Kidney (tissue), 14 donors: ENCODE results near the gene RILPL2. TPM values are rescaled to one million over a fixed set of nuclear protein-coding genes. Genes with fewer than 3 reads are reported as not detected.

Experiments
- DNase-seq, 5 donors: peaks; one replicate each; pipeline ENCODE4 v3.0.0-alpha.2; 2013 to 2020
- FAIRE-seq: peaks from 2 replicates; lab custom pipeline; 2012; peaks lifted over from hg19 to GRCh38; lab: Jason Lieb, UNC
- H3K27ac ChIP-seq, 2 donors: one replicate each; pipeline ENCODE4 v1.7.0; 2013; ENCODE audit warnings: low read depth in 2 of 2, low read length in 2 of 2, inconsistent platforms in 1 of 2
- H3K27me3 ChIP-seq: one replicate; pipeline ENCODE4 v1.7.1; 2013; ENCODE audit warnings: low read length, inconsistent platforms; ENCODE audit not compliant: control insufficient read depth, insufficient read depth
- H3K36me3 ChIP-seq, 3 donors: one replicate each; pipeline versions ENCODE4 v1.7.0 to v1.7.1; 2013; ENCODE audit warnings: low read length in 3 of 3, control low read depth in 1 of 3, inconsistent platforms in 1 of 3; ENCODE audit not compliant: insufficient read depth in 3 of 3, control insufficient read depth in 2 of 3
- H3K4me1 ChIP-seq, 3 donors: one replicate each; pipeline versions ENCODE4 v1.7.0 to v1.7.1; 2013; ENCODE audit warnings: low read length in 3 of 3, inconsistent platforms in 1 of 3, low read depth in 1 of 3; ENCODE audit not compliant: control insufficient read depth in 2 of 3, insufficient read depth in 2 of 3
- H3K4me3 ChIP-seq, 3 donors: one replicate each; pipeline versions ENCODE4 v1.7.0 to v1.8.1; 2013; ENCODE audit warnings: low read length in 3 of 3, control low read depth in 1 of 3, inconsistent platforms in 1 of 3
- H3K9ac ChIP-seq, 3 donors: one replicate each; pipeline versions ENCODE4 v1.7.0 to v1.7.1; 2013; ENCODE audit warnings: low read length in 3 of 3, control low read depth in 1 of 3, inconsistent platforms in 1 of 3
- H3K9me3 ChIP-seq, 3 donors: one replicate each; pipeline versions ENCODE4 v1.7.0 to v1.7.1; 2013; ENCODE audit warnings: low read length in 3 of 3, control low read depth in 1 of 3, inconsistent platforms in 1 of 3; ENCODE audit not compliant: control insufficient read depth in 2 of 3, insufficient read depth in 1 of 3
- CTCF ChIP-seq: IDR thresholded peaks from 3 replicates; pipeline ENCODE4 v1.5.1; 2012; ENCODE audit warnings: mild to moderate bottlenecking, moderate library complexity, borderline replicate concordance; ENCODE audit not compliant: insufficient read depth; ENCODE audit errors: extremely low read depth
- intact Hi-C: fragments of 100-400 bp; cut with DNase I; formaldehyde crosslinking; loops from one replicate; pipeline ENCODE4 v1.11.1; 2022
- polyA plus RNA-seq: library from polyadenylated mRNA; stranded (reverse); fragments of 350-450 nt; fragmentation: Illumina TruSeq; extraction: RNeasy Lipid Tissue Mini Kit (QIAGEN cat#74804); gene quantifications from one replicate; pipeline ENCODE4 v1.2.3, GENCODE V29; 2014; ENCODE audit warnings: low read depth, low replicate concordance; ENCODE audit not compliant: insufficient read depth
- total RNA-seq: library from RNA; stranded (reverse); fragmentation: NEBNext Ultra II Directional; extraction: Animal tissue kit (Norgen Biotek cat#: 25700); gene quantifications from one replicate; pipeline ENCODE4 v1.2.1, GENCODE V29; 2021
- donor health status: control.
- donor health status: control.
- donor health status: control.
- donor health status: control.
- donor health status: control.
- donor health status: DM: yes; HTN: yes; CAD: no.
- donor health status: Normal renal cell carcinoma (clear cell type).

RILPL2 gene
- total and polyA plus RNA-seq, 2 donors from 2014 or later, result 8.0 to 11.1 TPM

- Histone ChIP-seq H3K27me3 (no peaks in the 10 kb centered on the region), H3K27ac (no peak overlapping the region), H3K4me3 (no peak overlapping the region), H3K9ac (no peak overlapping the region), H3K36me3 (peaks cover 11 to 29% (median 28%) of the 10 kb centered on the region in 3 donors), H3K4me1 (peaks cover 0 to 23% (median 4%) of the 10 kb centered on the region in 3 donors), H3K9me3 (no peaks in the 10 kb centered on the region)
- FAIRE-seq (no peak), DNase-seq (no peak)
- intact Hi-C loops, result no loop called here
- TF ChIP-seq CTCF, result no peak
These were observed 44.7 kb downstream of the RILPL2 start for GRCh38 chr12:123391546-123392343.

- Histone ChIP-seq H3K27ac (peak overlapping the region; percentile 37 to 51), H3K9ac (no peak overlapping the region), H3K36me3 (peaks cover 9 to 22% (median 19%) of the 10 kb centered on the region in 3 donors), H3K9me3 (no peaks in the 10 kb centered on the region), H3K27me3 (no peaks in the 10 kb centered on the region), H3K4me1 (peaks cover 0 to 23% (median 4%) of the 10 kb centered on the region in 3 donors), H3K4me3 (peak overlapping the region in 2 of 3 donors; percentile 7 to 49)
- intact Hi-C loops, result no loop called here
- TF ChIP-seq CTCF, result no peak
- no peak for FAIRE-seq
- DNase-seq, result peak in 1 of 5 donors; percentile 33
These were observed 45.7 kb downstream of the RILPL2 start for GRCh38 chr12:123390498-123391426.

GRCh38 chr12:123389560-123390351 lies 46.7 kb downstream of the RILPL2 start:
- Histone ChIP-seq H3K27ac (peak overlapping the region; percentile 51 to 60), H3K9me3 (no peaks in the 10 kb centered on the region), H3K9ac (peak overlapping the region in 1 of 3 donors; percentile 41), H3K27me3 (no peaks in the 10 kb centered on the region), H3K4me1 (peaks cover 0 to 24% (median 4%) of the 10 kb centered on the region in 3 donors), H3K4me3 (peak overlapping the region in 2 of 3 donors; percentile 49 to 50), H3K36me3 (peaks cover 9 to 18% (median 17%) of the 10 kb centered on the region in 3 donors)
- FAIRE-seq, result no peak
- intact Hi-C loops, result no loop called here
- peak in 4 of 5 donors; percentile 23 to 87 (median 52) for DNase-seq
- TF ChIP-seq CTCF, result no peak
